M059J (cell line): Measurements from ENCODE around the gene SCARF2. TPM values are rescaled to one million over a fixed set of nuclear protein-coding genes. Genes with fewer than 3 reads are reported as not detected.
"Not testable (repeated sequence)": the region's sequence is repeated elsewhere in the genome, so short reads cannot be mapped to it uniquely, and the experiment has no call there.

Source experiments
- DNase-seq: peaks from one replicate; pipeline ENCODE4 v3.0.0-alpha.2; 2012; ENCODE audit warnings: low read depth
- total RNA-seq: library from RNA; depleted of rRNA; stranded (reverse); fragments of >200 nt; shearing (Covaris generic); gene quantifications from 2 replicates; pipeline ENCODE4 v1.2.3, GENCODE V29; 2014; rRNA removed

Gene SCARF2
- 10.3 and 24.3 TPM in 2 replicates for total RNA-seq

GRCh38 chr22:20437613-20438426 lies at the start of gene SCARF2:
SCARF2 (minus strand) TSS chr22:20437825; CDS start chr22:20437754, 71 bp downstream.
- DNase-seq = peak; percentile 28

- no peak for DNase-seq
Observed at GRCh38 chr22:20486229-20486628, 48.6 kb upstream of the SCARF2 start.

GRCh38 chr22:20484948-20485683 lies 47.5 kb upstream of the SCARF2 start:
- DNase-seq = no peak

GRCh38 chr22:20483771-20484170 lies 46.1 kb upstream of the SCARF2 start:
- DNase-seq = no peak

GRCh38 chr22:20483143-20483506 lies 45.5 kb upstream of the SCARF2 start:
- not testable (repeated sequence) for DNase-seq

GRCh38 chr22:20479612-20480196 lies 42.1 kb upstream of the SCARF2 start:
- DNase-seq = no peak

- not testable (repeated sequence) for DNase-seq
Observed at GRCh38 chr22:20478059-20478458, 40.4 kb upstream of the SCARF2 start.

- not testable (repeated sequence) for DNase-seq
Observed at GRCh38 chr22:20475569-20475968, 37.9 kb upstream of the SCARF2 start.

- DNase-seq = no peak
Observed at GRCh38 chr22:20475115-20475436, 37.5 kb upstream of the SCARF2 start.

GRCh38 chr22:20472629-20473442 lies 35.2 kb upstream of the SCARF2 start:
- no peak for DNase-seq

GRCh38 chr22:20471126-20471833 lies 33.7 kb upstream of the SCARF2 start:
- DNase-seq = no peak

- not testable (repeated sequence) for DNase-seq
Observed at GRCh38 chr22:20470525-20470924, 32.9 kb upstream of the SCARF2 start.

GRCh38 chr22:20469110-20469868 lies 31.7 kb upstream of the SCARF2 start:
- no peak for DNase-seq

GRCh38 chr22:20466659-20467379 lies 29.2 kb upstream of the SCARF2 start:
- no peak for DNase-seq

- DNase-seq = no peak
Observed at GRCh38 chr22:20465759-20466077, 28.1 kb upstream of the SCARF2 start.

- DNase-seq = no peak
Observed at GRCh38 chr22:20464912-20465758, 27.5 kb upstream of the SCARF2 start.

GRCh38 chr22:20464096-20464614 lies 26.5 kb upstream of the SCARF2 start:
- no peak for DNase-seq

- DNase-seq = no peak
Observed at GRCh38 chr22:20463324-20464095, 25.9 kb upstream of the SCARF2 start.
